Measurements from ENCODE around the gene MMP21.

MMP21 gene

DNA sequence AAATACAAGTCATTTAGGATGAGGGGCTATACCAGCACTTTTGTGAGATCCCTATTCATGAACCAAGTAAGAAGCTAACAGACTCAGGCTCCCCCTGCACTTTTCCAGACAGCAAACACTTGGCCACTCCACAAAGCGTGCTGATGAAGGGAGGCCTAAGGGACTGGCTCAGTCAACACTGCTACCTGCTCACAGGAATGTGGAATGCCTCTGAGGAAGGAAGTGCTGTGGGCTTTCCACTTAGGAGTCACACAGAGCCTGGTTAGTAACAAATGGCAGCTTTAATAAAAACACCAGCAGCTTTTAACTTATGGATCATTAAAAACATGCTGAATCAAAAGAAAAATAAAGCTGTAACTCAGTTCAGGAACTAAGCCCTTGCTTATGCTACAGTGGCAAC, 32.4 kb upstream of the MMP21 start:
- no peak overlapping the region for H3K4me2 ChIP-seq (ENCODE audit: low read length)
- H3K36me3 ChIP-seq (ENCODE audit: insufficient read depth, low read length): peaks cover 64% of the 10 kb centered on the region

DNA sequence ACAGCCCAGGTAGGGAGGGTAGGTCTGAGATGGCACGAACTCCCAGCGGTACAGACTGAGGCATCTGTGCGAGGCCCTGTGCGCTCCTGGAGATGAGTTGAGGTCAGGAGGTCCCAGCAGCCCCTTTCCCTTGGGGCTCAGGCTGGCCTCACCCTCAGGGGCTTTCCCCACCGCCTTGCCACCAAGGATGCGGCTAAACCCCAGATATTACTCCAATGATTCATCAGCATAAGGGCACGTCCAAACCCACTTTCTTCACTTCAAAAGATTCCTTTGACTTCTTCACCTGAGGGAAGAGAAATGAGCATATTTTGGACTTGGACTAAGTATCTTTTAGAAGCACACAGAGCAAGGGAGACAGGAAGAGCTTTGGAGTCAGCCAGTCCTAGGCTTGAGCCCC, 27.1 kb upstream of the MMP21 start:
- no peaks in the 10 kb centered on the region for H3K4me1 ChIP-seq (ENCODE audit: control insufficient read depth, insufficient read depth, low read length)
- no peak overlapping the region for H3K9ac ChIP-seq (ENCODE audit: low read depth, low read length)
- H3K27me3 ChIP-seq (ENCODE audit: control insufficient read depth, insufficient read depth, low read length): no peaks in the 10 kb centered on the region
- H3K4me2 ChIP-seq (ENCODE audit: low read length): no peak overlapping the region
- H3K9me3 ChIP-seq (replicated peaks; ENCODE audit: low read length): no peaks in the 10 kb centered on the region
- no peak overlapping the region for H3K4me3 ChIP-seq (ENCODE audit: low read length)
- H3K36me3 ChIP-seq (ENCODE audit: insufficient read depth, low read length): peaks cover 45% of the 10 kb centered on the region

More for the DNA sequence above, 32.4 kb upstream of the MMP21 start:
- Histone ChIP-seq H3K9ac (ENCODE audit: low read depth, low read length) (no peak overlapping the region), H3K27me3 (ENCODE audit: control insufficient read depth, insufficient read depth, low read length) (no peaks in the 10 kb centered on the region), H3K4me3 (ENCODE audit: low read length) (no peak overlapping the region), H3K9me3 (replicated peaks; ENCODE audit: low read length) (no peaks in the 10 kb centered on the region), H3K4me1 (ENCODE audit: control insufficient read depth, insufficient read depth, low read length) (no peaks in the 10 kb centered on the region)

DNA sequence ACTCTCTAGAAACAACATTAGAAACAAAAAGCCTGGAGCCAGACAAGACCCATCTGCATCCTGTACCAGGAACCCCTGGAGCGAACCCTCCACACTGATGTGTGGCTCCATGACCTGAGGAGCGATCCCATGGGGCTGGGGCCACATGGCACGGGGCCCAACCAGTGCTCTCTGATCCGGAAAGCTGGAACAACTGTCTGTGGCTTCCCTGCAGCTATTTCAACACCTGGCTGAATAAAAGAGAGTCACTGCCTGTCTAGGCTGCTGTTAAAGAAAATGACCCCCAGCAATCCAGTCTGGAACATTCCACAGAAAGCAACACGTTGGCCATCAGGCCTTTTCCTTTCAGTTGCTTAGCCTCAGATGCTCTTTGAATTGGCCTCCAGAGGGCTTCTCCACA, 26.5 kb upstream of the MMP21 start:
- H3K4me1 ChIP-seq (ENCODE audit: control insufficient read depth, insufficient read depth, low read length): no peaks in the 10 kb centered on the region
- H3K9ac ChIP-seq (ENCODE audit: low read depth, low read length): no peak overlapping the region
- no peak overlapping the region for H3K4me2 ChIP-seq (ENCODE audit: low read length)
- no peaks in the 10 kb centered on the region for H3K27me3 ChIP-seq (ENCODE audit: control insufficient read depth, insufficient read depth, low read length)
- H3K9me3 ChIP-seq (replicated peaks; ENCODE audit: low read length): no peaks in the 10 kb centered on the region
- H3K36me3 ChIP-seq (ENCODE audit: insufficient read depth, low read length): peaks cover 47% of the 10 kb centered on the region
- no peak overlapping the region for H3K4me3 ChIP-seq (ENCODE audit: low read length)

DNA sequence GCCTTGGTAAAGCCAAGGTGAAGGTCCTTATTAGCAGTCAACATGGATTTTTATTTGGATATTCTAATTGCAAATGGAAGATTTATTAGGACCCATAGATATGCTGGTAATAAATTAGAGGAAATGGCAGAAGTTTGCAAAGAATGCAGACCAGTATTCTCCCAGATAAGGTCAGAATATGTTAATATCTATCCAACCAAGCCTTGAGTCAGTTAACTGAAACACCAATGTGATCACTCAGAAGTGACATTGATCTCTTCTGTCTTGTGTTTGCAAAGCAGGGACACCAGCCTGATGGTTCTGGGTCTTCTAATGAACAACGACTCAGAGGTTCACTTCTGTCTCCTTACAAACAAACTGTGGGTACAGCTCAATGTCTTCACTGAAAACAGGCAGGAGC, 26.0 kb upstream of the MMP21 start:
- no peaks in the 10 kb centered on the region for H3K27me3 ChIP-seq (ENCODE audit: control insufficient read depth, insufficient read depth, low read length)
- H3K9me3 ChIP-seq (replicated peaks; ENCODE audit: low read length): no peaks in the 10 kb centered on the region
- H3K9ac ChIP-seq (ENCODE audit: low read depth, low read length): no peak overlapping the region
- peaks cover 45% of the 10 kb centered on the region for H3K36me3 ChIP-seq (ENCODE audit: insufficient read depth, low read length)
- no peak overlapping the region for H3K4me2 ChIP-seq (ENCODE audit: low read length)
- no peaks in the 10 kb centered on the region for H3K4me1 ChIP-seq (ENCODE audit: control insufficient read depth, insufficient read depth, low read length)
- no peak overlapping the region for H3K4me3 ChIP-seq (ENCODE audit: low read length)

DNA sequence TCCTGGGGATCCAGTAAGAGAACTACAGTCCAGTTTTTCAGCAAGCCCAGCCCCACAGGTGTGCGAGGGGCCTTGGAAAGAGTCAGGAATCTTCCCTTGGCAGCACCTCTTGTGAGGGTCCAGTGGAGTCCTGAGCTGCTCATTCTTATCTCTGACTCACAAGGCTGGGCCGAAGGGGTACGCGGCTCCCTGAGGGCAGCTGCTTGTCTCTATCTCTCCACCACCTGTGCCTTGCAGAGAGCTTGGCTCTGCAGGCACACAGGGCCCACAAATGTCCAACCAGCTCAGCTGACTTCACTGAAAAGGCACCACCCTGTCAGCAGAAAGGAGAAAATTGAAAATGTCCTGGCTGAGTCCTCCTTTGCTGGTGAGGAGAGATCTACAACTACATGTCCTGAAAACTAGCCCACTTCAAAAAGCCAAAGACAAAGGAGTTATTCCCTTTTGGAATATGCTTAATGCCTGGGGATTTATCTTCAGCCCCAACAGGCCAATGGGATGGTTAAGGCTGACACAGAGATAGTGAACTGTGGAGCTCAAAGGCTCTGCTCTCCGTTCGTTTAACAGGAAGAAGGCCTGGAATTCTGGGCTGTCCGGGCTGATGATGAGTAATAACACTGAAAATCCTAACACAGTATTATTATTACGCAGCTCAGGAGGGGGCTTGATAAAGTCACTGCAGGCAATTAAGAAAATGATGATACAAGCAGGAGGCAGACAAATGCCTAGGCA, 24.0 kb upstream of the MMP21 start:
- H3K4me3 ChIP-seq (ENCODE audit: low read length): no peak overlapping the region
- no peaks in the 10 kb centered on the region for H3K9me3 ChIP-seq (replicated peaks; ENCODE audit: low read length)
- peaks cover 38% of the 10 kb centered on the region for H3K36me3 ChIP-seq (ENCODE audit: insufficient read depth, low read length)
- H3K9ac ChIP-seq (ENCODE audit: low read depth, low read length): no peak overlapping the region
- H3K4me1 ChIP-seq (ENCODE audit: control insufficient read depth, insufficient read depth, low read length): no peaks in the 10 kb centered on the region
- no peaks in the 10 kb centered on the region for H3K27me3 ChIP-seq (ENCODE audit: control insufficient read depth, insufficient read depth, low read length)
- no peak overlapping the region for H3K4me2 ChIP-seq (ENCODE audit: low read length)

DNA sequence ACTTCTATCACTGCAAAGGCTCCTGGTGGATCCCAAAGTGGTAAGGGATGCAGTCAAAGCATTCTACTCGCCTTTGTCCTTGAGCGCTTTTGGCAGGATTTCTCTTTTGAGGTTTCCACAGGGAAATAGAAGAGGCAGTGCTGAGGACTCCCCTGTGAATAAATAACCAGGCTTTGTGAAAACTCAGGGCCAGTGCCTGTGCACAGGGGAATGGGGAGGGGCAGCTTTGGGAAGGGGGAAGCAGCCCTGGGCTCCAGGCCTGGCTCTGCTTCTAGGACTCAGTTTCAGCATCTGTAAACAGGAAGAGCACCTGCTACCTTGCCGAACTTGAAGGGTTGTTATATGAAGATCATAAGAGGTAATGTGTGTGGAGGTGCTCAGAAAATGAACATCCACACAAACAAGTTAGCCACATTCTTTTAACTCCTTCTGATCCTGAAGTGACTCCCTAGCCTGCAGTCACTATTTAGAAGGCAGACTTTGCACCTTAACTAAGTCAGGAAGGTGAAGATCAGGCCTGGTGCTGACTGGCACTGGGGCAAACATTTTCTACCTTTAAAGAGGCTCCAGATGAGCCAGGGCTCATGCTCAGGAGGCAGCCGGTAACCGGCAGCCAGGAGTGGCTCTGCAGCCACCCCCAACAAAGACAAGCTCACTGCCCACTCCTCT, 22.5 kb upstream of the MMP21 start:
- Histone ChIP-seq H3K9ac (ENCODE audit: low read depth, low read length) (no peak overlapping the region), H3K4me1 (ENCODE audit: control insufficient read depth, insufficient read depth, low read length) (no peaks in the 10 kb centered on the region), H3K36me3 (ENCODE audit: insufficient read depth, low read length) (peaks cover 35% of the 10 kb centered on the region), H3K4me3 (ENCODE audit: low read length) (no peak overlapping the region), H3K4me2 (ENCODE audit: low read length) (no peak overlapping the region), H3K27me3 (ENCODE audit: control insufficient read depth, insufficient read depth, low read length) (no peaks in the 10 kb centered on the region), H3K9me3 (replicated peaks; ENCODE audit: low read length) (no peaks in the 10 kb centered on the region)

DNA sequence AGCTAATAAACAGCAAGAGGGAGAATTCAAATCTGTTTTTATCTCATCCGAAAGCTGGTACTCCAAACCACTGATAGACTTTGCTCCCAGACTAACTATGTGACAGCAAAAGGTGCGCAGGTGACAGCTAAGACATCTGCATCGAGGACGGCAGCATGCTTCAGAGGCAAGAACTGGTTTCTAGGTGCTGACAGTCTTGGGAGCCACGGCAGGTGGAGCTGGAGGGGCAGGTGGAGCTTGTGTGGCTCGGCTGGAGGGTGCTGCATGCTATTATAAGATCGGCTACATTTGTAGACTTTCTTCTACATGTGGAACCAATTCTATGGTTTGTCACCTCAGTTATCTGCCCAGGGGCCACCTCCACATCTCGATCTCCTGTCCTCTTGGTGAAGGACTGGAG, 21.8 kb upstream of the MMP21 start:
- no peaks in the 10 kb centered on the region for H3K27me3 ChIP-seq (ENCODE audit: control insufficient read depth, insufficient read depth, low read length)
- no peaks in the 10 kb centered on the region for H3K9me3 ChIP-seq (replicated peaks; ENCODE audit: low read length)
- no peak overlapping the region for H3K4me2 ChIP-seq (ENCODE audit: low read length)
- no peak overlapping the region for H3K4me3 ChIP-seq (ENCODE audit: low read length)
- peaks cover 40% of the 10 kb centered on the region for H3K36me3 ChIP-seq (ENCODE audit: insufficient read depth, low read length)
- H3K9ac ChIP-seq (ENCODE audit: low read depth, low read length): no peak overlapping the region
- no peaks in the 10 kb centered on the region for H3K4me1 ChIP-seq (ENCODE audit: control insufficient read depth, insufficient read depth, low read length)

DNA sequence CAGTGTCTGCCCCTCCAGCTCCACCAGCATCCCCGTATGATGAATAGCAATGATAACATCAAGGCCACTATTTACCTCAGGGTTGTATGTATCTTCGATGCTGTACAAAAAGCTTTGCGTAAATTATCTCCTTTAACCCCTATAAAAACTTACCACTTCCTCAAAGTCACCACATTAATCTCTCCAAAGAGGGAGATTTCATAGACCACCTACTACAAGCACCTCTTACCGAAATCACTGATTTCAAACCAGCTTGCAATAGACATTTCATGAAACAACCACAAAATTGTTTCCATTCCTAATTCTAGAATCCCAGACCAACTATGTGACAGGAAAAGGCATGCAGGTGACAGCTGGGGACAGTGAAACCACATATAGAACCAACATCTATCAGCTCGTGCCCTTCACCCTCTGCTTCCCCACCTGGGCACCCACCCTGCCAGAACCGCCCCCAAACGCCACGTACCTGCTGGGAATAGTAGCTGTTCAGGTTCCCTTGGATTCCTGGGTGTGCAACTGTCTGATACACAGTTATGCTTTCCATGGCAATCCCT, 20.1 kb upstream of the MMP21 start:
- Histone ChIP-seq H3K4me3 (ENCODE audit: low read length) (no peak overlapping the region), H3K36me3 (ENCODE audit: insufficient read depth, low read length) (peaks cover 39% of the 10 kb centered on the region), H3K4me2 (ENCODE audit: low read length) (no peak overlapping the region), H3K27me3 (ENCODE audit: control insufficient read depth, insufficient read depth, low read length) (no peaks in the 10 kb centered on the region), H3K9me3 (replicated peaks; ENCODE audit: low read length) (no peaks in the 10 kb centered on the region), H3K9ac (ENCODE audit: low read depth, low read length) (no peak overlapping the region), H3K4me1 (ENCODE audit: control insufficient read depth, insufficient read depth, low read length) (no peaks in the 10 kb centered on the region)

DNA sequence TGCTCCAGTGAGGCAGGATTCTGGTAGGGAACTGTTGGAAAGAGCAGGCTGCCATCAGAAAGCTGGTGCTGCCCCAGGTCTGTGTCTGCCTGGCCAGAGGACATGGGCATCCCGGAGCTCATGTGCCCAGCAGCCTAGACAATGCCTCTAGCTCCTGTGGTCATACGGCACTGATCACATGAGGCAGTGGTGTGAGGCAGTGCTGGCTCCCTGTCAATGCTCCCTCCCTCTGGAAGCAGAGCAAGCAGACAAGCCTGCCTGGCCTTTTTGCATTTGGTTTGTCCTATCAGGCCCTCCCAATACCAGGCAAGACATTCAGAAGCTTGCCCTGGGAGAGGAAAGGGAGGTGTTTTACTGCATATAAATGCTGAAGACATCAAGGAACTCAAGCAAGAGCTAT, 19.5 kb upstream of the MMP21 start:
- Histone ChIP-seq H3K4me1 (ENCODE audit: control insufficient read depth, insufficient read depth, low read length) (no peaks in the 10 kb centered on the region), H3K9ac (ENCODE audit: low read depth, low read length) (no peak overlapping the region), H3K9me3 (replicated peaks; ENCODE audit: low read length) (no peaks in the 10 kb centered on the region), H3K36me3 (ENCODE audit: insufficient read depth, low read length) (peaks cover 39% of the 10 kb centered on the region), H3K27me3 (ENCODE audit: control insufficient read depth, insufficient read depth, low read length) (no peaks in the 10 kb centered on the region), H3K4me3 (ENCODE audit: low read length) (no peak overlapping the region), H3K4me2 (ENCODE audit: low read length) (no peak overlapping the region)

DNA sequence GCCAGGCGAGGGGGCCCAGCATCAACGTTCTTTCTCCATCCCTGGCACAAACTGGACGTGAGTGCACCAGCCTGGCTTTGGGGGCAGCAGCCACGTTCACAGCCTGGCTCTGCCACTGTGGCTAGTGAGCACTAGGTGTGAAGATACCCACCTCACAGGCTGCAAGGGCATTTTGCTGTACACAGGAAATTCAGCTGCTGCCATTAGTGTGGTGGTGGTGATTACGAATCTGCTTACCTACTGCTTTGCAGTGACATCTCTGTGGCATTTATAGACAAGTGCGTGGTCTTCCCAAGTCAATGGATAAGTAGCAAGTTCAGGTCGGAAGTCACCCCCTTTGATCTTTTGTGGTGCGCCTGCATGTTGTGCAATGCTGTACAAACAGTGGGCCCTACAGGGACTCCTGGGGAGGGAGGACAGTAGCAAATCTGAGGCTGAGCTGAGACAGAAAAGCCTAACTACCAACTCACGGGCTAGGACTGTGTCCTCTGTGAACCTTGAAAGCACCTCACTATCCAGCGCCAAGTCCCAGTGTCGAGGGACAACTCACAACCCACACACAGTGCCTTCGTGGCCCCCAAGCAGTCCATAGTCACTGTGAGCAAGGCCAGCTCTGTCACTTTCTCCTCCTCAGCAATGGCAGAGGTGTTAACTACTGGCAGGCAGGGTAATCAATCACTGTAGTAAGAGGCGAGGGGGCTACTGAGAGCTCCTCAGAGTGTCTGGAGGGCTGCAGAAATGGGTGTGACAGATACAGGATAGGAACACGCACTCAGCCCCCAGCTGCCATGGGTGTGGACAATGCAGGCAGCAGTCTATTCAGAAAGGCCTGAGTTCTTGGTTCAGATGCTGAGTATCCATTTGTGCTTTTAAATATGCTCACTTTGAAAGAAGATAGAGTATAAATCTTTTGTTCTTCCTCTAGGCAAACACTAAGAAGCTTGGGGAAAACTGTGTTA, 17.0 kb upstream of the MMP21 start:
- H3K4me3 ChIP-seq (ENCODE audit: low read length): no peak overlapping the region
- no peak overlapping the region for H3K4me2 ChIP-seq (ENCODE audit: low read length)
- peaks cover 47% of the 10 kb centered on the region for H3K36me3 ChIP-seq (ENCODE audit: insufficient read depth, low read length)
- H3K4me1 ChIP-seq (ENCODE audit: control insufficient read depth, insufficient read depth, low read length): no peaks in the 10 kb centered on the region
- H3K9me3 ChIP-seq (replicated peaks; ENCODE audit: low read length): no peaks in the 10 kb centered on the region
- H3K9ac ChIP-seq (ENCODE audit: low read depth, low read length): no peak overlapping the region
- no peaks in the 10 kb centered on the region for H3K27me3 ChIP-seq (ENCODE audit: control insufficient read depth, insufficient read depth, low read length)

All from skeletal muscle satellite cell (primary cell).